Activated naive CD4-positive, alpha-beta T cell (primary cell): ENCODE results near the gene CA11.
"Not testable (repeated sequence)": the region's sequence is repeated elsewhere in the genome, so short reads cannot be mapped to it uniquely, and the experiment has no call there.

ENCODE experiments used
- DNase-seq, 4 experiments: peaks; one replicate each; lab custom pipeline; 2025; lab: John Stamatoyannopoulos, UW

Gene CA11

DNA sequence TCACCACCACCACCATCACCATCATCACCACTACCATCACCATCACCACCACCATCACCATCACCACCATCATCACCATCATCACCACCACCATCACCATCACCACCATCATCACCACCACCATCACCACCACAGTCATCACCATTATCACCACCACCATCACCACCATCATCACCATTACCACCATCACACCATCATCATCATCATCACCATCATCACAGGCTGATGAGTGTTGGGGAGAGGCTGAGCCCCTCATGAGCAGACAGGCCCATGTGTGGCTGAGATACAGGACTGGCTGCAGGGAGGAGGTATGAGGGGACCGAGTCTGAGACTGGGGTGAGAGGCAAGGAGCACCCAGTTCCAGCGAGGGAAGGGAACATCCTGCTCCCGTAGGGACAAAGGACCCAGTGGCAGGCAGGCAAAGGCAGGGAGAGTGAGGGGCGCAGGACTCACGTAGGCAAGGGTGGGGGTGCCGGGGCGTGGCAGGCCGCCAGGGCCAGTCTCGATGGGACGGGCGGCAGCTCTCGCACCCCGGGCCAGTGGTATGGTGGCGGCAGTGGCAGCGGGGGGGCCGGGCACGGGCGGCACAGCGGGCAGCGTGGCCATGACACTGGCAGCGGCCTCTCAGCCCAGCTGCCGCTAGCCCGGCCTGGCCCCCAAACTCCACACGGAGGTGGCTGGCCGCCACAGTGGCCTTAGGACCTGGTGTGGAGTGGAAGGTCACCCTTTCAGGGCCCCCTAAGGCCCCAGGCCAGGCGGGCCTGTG is 24.1 kb upstream of the CA11 start:
- DNase-seq, result no peak

DNA sequence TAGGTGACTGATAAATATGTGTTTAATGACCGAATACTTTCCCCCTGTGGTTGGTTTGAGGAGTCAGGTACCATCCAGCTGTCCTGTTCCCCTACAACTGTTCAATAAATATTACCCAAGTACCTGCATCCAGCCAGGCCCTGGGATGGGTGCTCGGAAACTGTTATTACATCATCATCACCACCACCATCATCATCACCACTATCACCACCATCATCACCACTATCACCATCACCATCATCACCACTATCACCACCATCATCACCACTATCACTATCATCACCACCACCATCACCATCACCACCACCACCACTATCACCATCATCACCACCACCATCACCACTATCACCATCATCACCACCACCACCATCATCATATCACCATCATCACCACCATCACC is 22.8 kb upstream of the CA11 start:
- DNase-seq, result no peak

DNA sequence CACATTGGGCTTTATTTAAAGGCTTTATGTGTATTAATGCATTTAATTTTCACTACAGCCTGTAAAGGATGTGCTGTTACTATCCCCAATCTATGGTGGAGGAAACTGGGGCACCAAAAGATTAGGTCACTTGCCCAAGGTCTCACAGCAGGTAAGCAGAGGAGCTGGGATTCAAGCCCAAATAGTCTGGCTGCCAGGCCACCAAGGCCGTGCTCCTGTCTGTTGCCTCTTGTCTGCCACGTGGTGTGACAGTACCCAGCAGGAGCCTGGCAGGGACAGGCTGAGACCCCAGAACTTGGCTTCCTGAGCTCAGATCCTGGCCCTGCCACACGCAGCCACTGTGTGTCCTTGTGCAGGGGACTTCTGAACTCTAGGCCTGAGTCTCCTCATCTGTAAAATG is 22.3 kb upstream of the CA11 start:
- no peak for DNase-seq

DNA sequence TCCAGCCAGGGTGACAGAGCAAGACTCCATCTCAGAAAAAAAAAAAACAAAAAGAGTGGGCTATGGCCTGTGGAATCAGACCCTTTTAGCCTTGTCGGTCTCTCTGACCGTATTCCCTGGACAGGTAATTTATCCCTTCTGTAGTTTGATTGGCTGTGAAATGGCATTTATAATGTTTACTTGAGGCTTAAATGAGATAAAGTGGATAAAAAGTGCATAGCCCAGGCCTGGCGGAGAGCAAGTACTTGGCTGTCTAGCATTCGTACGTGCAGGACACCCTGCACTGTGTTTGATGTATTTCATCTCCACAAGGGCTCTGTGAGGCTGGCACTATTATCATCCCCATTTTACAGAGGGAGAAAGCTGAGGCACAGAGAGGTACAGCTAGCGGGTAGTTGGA is 19.8 kb upstream of the CA11 start:
- no peak for DNase-seq

DNA sequence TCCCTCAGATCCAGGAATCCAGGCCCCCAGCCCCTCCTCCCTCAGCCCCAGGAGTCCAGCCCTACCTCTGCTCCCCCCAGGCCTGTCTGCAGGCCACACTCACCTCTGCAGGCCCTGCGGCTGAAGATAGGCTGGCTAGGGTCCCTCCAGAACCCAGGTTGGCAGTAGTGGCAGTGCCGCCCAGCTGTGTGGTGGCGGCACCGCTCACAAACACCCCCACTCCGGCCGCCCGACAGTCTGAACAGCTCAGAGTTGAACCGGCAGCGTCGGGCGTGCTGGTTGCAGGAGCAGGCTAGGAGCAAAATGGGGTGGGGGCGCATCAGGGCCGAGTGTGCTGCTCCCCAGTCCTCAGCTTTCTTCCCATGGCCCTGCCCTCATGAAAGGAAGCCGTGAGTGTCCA is 18.5 kb upstream of the CA11 start:
- DNase-seq, result no peak

DNA sequence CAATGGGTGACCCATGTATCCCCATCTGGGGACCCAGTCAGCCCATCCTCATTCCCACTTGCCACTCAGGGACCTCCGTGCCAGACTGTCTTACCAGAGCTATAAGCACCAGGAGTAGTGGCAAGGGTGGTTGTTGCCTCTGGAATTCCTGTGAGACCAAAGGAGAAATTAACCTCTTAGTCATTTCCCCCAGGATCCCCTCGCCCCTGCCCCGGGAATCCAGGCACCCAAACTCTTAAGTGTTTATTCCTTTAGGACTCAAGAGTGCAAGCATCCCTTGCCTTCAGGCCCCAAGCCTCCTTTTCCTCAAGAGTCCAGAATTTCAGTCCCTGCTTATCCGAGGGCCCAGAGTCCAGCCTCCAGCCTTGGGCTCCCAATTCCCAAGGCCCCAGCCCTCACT is 17.7 kb upstream of the CA11 start:
- DNase-seq, result no peak

DNA sequence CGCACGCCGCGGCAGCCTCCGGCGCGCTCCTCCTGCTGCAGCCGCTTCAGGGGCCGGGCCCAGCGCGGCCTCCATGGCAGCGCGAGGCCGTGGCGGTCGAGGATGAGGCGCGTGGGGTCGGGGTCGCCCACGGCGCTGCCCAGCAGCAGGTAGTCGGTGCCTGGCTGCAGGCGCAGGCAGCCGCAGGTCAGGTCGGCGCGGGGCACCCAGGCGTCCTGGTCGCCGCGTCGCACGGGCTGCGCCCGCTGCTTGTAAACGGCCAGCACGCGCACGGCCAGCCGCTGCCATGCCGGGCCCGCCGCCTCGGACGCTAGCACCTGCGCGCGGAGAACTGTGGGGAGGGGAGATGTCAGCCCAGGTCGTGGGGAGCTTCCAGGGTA is 15.7 kb upstream of the CA11 start:
- no peak for DNase-seq

DNA sequence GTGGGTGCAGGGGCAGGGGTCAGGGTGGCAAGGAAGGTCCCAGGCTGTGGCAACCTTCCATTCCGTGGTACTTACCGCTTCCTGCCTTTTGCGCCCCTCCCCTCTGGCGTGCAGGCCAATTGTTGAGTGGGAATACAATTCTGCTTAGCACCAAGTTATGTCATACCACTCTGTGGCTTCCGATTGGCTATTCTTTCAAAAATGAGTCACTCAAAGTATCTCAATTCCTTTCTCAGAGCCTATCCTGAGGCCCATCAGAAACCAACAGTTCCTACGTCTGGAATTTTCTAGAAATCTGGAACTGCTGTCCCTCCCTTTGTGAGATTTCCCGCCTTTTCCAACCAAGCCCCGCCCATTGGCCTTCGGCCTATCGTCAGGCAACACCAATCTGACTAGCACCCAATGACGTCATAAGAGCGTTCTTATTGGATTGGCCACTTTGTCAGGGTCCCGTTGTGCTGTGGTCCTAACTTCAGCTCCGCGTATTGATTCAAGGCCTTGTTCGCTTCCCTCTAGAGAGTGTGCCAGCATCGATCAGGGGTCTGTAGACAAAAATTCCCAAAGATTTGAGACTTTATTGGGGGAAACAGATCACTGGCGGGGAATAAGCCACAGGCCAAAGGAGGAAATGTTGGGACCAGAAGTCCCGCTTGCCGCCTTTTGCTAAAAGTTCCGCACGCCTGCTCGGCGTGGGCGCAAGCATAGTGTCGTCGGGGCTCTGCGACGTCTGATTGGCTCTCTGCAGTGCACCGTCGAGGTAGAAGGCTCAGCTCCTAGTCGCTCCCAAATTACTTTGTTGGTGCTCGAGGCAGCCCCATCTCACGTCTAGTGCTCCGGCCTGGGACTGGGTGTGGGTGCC is 15.1 kb upstream of the CA11 start:
- DNase-seq, result peak; percentile 33 to 65 (median 54)

DNA sequence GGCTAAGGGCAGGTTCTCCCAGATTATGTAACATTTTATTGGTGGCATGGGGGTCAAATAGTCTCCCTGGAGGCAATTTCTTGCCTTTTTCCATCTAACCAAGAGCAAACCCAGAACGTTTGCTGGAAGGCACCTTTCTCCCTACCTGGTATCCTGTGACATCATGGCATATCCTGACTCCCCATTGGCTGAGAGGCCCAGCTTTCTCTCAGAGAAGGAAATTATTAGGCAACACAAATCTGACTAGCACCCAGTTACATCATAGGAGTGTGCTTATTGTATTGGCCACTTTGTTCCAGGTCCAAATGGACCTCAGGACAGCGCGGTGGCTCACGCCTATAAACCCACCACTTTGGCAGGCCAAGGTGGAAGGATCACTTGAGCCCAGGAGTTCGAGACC is 13.8 kb upstream of the CA11 start:
- no peak for DNase-seq

DNA sequence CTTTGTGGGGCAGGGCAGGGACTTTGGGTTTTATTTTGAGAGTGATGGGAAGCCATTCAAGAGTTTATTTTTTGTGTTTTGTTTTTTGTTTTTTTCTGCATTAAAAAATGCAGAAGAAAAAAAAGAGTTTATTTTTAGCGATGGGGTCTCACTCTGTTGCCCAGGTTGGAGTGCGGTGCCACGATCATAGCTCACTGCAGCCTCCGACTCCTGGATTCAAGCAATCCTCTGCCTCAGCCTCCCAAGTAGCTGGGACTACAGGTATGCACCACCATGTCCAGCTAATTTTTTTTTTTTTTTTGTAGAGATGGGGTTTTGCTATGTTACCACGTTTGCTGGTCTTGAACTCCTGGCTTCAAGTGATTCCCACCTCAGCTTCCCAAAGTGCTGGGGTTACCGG is 12.5 kb upstream of the CA11 start:
- no peak for DNase-seq

DNA sequence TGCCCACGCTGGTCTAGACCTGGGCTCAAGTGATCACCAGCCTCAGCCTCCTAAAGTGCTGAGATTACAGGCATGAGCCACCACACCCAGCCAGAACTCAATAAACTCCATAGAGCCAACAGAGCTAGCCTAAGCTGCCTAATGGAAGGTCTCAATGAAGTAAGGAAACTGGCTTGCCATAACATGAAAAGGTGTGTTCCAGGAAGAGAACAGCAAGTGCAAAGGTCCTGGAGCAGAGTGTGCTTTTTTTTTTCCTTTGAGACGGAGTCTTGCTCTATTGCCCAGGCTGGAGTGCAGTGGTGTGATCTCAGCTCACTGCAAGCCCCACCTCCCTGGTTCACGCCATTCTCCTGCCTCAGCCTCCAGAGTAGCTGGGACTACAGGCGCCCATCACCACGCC is 11.8 kb upstream of the CA11 start:
- not testable (repeated sequence) for DNase-seq

DNA sequence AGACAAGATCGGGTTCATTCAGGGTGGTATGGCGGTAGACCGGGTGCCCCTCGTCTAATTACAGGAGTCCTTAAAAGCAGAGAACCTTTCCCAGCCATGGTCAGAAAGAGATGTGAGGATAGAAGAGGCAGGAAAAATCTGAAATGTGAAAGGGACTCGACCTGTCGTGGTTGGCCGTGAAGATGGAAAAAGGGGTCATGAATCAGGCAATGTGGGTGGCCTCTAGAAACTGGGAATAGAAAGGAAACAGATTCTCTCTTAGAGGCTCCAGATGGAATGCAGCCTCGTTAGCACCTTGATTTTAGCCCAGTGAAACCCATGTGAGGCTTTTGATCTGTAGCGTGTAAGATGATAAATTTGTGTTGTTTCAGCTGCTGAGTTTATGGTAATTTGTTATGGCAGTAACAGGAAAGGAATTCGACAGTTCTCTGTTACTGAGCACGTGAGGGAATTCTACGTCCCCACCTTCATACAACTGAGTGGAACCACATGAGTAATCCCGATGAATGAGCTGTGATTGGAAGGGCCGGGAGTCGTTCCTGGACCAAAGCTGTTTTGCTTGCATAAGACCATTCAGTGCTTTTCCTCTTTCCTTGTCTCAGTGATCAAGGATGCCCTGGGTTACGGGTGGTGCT is 11.0 kb upstream of the CA11 start:
- no peak for DNase-seq

DNA sequence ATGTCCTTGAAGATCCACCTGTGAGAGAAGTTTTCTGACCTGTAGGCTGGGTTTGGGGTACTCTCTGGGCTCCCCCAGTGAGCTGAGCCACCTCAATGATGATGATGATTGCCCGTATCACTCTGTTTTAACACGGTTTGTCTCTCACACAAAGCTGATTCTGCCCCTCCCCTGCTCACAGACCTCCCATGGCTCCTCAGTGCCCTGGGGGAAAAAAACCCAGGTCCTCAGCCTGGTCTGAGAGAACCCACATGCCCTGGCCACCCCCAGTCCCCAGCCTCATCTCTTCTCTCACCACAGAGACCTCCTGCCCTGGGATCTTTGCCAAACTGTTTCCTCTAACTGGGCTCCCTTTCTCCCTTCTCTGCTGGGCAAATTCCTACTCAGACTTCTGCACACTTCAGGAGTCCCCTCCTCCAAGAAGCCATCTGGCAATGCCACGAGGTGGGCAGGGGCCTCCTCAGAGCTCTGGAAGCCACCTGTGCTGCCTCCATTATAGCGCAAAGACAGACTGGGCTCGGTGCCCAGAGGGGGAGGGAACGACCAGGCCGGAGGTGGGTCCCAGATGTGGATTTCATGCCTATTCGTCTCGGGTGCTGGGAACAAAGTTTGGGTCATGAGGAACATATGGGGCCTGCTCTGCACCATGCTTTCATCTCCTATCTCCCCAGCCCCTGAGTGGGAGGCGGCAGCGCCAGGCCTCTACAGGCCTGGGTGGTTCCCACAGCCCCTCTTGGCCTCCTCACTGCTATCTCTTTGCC is 8.5 kb upstream of the CA11 start:
- DNase-seq, result no peak

DNA sequence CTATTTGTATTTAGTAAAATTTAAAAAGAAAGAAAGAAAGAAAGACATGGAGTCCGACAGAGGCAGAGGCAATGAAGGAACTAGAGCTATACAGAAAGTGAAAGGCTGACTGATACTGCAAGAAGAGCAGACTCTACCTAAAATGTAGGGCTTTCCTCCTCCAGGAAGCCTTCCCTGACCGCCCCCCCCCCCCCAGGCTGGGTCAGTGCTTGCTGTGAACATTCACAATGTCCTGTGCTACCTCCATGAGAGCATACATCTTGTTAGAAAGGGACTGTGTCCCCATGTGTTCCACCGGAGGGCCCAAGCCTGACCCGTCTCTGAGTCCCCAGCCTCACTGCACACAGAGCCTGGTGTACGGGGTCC is 5.7 kb upstream of the CA11 start:
- DNase-seq, result no peak

DNA sequence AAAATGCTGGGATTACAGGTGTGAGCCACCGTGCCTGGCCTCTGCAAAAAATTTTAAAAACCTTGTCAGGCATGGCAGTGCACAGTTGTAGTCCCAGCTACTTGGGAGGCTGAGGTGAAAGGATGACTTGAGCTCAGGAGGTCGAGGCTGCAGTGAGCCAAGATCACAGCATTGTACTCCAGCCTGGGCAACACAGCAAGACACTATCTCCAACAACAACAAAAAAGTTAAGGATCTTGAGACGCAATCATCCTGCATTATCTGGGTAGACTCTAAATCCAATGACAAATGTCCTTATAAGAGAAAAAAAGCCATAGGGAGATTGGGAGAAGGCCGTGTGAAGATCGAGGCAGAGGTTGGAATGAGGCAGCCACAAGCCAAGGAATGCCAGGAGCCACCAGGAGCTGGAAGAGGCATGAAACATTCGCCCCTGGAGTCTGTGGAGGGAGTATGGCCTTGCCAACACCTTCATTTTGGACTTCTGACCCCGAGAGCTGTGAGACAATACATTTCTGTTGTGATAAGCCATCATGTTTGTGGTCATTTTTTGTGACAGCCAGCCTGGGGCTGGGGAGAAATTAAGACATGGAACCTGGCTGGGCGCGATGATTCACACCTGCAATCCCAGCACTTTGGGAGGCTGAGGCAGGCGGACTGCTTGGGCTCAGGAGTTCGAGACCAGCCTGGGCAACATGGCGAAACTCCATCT is 5.1 kb upstream of the CA11 start:
- DNase-seq, result no peak

DNA sequence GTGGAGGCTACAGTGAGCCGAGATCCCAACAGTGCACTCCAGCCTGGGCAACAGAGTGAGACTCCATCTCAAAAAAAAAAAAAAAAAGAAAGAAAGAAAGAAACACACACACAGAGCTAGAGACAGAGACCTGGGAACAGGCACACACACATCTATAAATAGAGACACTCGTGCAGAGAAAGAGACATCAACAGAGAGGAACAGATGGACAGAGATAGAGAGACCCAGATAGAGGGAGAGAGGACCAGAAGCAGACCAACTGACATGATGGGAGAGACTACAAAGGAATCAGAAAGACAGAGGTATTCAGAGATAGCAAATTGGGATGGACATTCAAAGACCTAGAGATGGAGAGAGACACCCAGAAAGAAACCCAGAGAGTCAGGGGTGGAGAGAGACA is 2.1 kb upstream of the CA11 start:
- DNase-seq, result no peak

DNA sequence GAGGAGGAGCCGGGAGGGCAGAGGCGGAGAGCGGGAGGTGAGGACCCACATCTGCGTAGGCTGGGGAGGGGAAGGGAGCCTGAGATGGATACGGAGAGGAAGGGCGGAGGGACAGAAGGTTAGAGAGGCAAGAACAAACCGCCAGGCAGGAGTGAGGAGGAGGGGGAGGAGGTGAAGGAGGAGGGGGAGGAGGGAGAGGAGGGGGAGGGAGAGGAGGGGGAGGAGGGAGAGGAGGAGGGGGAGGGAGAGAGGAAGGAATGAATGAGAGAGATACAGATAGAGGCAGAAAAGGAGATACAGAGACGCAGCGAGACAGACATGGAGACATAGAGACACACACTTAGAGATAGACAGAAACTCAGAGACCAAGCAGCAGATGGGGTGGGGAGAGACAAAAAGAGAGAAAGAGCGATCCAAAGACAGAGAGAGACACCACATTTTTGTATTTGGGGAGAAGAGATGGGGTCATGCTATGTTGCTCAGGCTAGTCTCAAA is 782 bp upstream of the CA11 start:
- no peak for DNase-seq

DNA sequence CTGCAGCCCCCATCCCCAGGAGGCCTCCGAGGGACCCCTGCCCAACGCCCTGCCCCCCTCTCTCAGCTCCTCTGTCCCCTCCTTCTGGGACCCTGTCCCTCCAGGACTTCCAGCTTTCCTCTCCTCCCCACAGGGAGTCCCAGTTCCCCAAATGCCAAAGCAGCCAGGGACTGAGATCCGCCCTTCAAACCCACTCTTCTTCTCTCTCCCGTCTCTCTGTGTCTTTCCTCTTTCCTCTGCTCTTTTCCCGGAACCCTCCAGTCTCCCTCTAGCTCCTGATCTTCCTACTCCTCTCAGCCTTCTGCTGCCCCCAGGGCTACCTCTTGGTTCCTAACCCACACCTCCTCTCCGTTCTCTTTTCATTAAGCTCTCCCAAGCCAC is 377 bp downstream of the CA11 start:
- DNase-seq, result no peak

DNA sequence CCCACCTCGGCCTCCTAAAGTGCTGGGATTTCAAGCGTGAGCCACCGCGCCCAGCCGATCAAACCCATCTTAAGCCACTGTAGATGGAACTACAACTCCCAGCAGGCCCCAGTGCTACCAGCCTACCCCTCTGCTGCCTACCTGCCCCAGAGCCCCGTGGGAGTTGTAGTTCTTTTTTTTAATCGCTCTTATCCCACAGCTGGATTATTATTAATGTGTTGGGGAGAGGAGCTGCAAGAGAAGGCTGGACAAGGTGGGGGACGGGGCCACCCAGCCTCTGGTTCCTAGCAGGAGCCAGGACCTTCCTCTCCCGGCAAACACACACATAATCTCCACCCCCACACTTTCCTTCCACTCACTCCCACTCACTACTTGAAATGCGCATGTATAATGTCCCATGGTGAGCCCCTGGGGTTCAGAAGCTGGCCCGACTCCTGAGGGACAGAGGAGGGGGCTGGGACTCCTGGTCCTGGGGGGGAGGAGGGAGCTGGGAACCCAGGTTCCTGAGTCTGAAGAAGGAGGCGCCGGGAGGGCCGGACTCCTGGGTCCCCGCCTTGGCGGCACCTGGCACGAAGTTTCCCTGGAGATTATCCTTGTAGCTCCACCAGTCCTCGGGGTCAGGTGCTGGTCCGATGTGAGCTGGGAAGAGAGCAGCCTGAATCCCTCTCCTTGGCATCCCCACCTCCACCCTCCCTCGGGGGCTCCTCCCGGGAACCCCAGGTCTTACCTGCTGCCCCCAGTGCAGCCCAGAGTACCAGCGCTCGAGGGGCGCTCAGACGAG is 958 bp downstream of the CA11 start:
- DNase-seq, result peak in 3 of 4 experiments; percentile 44 to 61 (median 46)

DNA sequence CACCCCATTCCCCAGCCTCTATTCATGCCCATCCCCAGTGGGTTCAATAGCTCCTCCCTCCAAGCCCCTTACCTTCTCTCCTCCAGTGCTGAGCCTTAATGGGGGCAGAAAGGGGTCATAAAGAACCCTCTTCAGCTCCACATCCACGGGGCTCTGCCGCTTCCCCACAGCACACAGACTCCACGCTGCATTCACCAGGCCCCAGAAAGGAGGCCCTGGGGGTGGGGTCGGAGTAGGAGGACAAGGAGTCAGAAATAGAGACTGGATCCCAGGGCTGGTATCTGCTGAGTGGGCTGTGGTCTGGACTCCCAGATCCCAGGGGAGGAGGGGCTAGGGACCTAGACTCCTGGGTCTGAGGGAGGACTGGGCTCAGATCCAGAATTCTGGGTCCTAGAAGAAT is 1.6 kb downstream of the CA11 start:
- no peak for DNase-seq

DNA sequence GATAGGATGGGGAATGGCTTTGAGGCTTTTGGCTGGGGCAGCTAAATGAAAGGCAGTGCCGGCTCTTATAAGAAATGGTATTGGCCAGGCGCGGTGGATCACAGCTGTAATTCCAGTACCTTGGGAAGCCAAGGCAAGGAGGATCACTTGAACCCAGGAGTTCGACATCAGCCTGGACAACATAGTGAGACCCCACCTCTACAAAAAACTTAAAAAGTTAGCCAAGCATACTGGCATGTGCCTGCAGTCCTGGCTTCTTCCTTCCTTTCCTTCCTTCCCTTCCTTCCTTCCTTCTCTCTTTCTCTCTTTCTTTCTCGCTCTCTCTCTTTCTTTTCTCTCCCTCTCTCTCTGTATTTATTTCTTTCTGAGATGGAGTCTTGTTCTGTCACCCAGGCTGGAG is 3.1 kb downstream of the CA11 start:
- no peak for DNase-seq
